ENCODE data around the gene FSTL4. TPM values are rescaled to one million over a fixed set of nuclear protein-coding genes. Genes with fewer than 3 reads are reported as not detected.

FSTL4 gene
- total and polyA plus RNA-seq, 2 donors (not counting 1 experiment from before 2014, with no cell fraction given) = 0.31 to 6.7 TPM

- H3K27me3 Mint-ChIP-seq = no peaks in the 10 kb centered on the region
- Histone ChIP-seq H3K4me3 (ENCODE audit: control extremely low read depth in 1 of 5, extremely low read depth in 1 of 5, insufficient read depth in 1 of 5, low read depth in 2 of 5, low read length in 4 of 5) (no peak overlapping the region), H3K79me2 (ENCODE audit: control insufficient read depth, insufficient read depth, low read length) (no peaks in the 10 kb centered on the region), H3K9me3 (ENCODE audit: control extremely low read depth in 1 of 3, control insufficient read depth in 2 of 3, insufficient read depth in 1 of 3, low read length in 2 of 3) (no peaks in the 10 kb centered on the region), H4K20me1 (ENCODE audit: control insufficient read depth, insufficient read depth, low read length, poor library complexity, severe bottlenecking) (no peaks in the 10 kb centered on the region), H3K4me2 (replicated peaks; ENCODE audit: low read depth, low read length, poor library complexity, severe bottlenecking) (no peak overlapping the region), H3K27me3 (replicated peaks in 1 of 4; ENCODE audit: control extremely low read depth in 1 of 4, control insufficient read depth in 3 of 4, insufficient read depth in 4 of 4, low read length in 3 of 4) (no peaks in the 10 kb centered on the region), H2AFZ (ENCODE audit: insufficient read depth, low read depth, low read length, poor library complexity, severe bottlenecking) (no peak overlapping the region), H3K27ac (ENCODE audit: low read length in 2 of 2) (no peak overlapping the region), H3K9ac (ENCODE audit: low read length) (no peak overlapping the region), H3K4me1 (ENCODE audit: control insufficient read depth in 2 of 2, insufficient read depth in 2 of 2, low read length in 2 of 2) (peaks cover 24 to 28% of the 10 kb centered on the region in 2 donors), H3K36me3 (replicated peaks in 1 of 2; ENCODE audit: control extremely low read depth in 1 of 2, control insufficient read depth in 1 of 2, extremely low read depth in 1 of 2, insufficient read depth in 2 of 2, low read length in 1 of 2) (no peaks in the 10 kb centered on the region)
- no peak overlapping the region for H3K4me3 Mint-ChIP-seq
- WGBS (ENCODE audit: insufficient coverage) = 70% methylated on average over 9 of the region's 9 CpGs
- H3K9me3 Mint-ChIP-seq (ENCODE audit: insufficient read depth) = no peaks in the 10 kb centered on the region
- ChIA-PET CTCF (interaction anchor here (1.3 kb wide), 1 partner anchor 22 kb away, joined by 8 read pairs; no protein-coding TSS in a partner anchor), POLR2A (no interaction called here)
- peaks cover 28% of the 10 kb centered on the region for H3K4me1 Mint-ChIP-seq
- DNase-seq (no peak), ATAC-seq (ENCODE audit: low read depth) (no peak)
- TF ChIP-seq, protein P1, sequence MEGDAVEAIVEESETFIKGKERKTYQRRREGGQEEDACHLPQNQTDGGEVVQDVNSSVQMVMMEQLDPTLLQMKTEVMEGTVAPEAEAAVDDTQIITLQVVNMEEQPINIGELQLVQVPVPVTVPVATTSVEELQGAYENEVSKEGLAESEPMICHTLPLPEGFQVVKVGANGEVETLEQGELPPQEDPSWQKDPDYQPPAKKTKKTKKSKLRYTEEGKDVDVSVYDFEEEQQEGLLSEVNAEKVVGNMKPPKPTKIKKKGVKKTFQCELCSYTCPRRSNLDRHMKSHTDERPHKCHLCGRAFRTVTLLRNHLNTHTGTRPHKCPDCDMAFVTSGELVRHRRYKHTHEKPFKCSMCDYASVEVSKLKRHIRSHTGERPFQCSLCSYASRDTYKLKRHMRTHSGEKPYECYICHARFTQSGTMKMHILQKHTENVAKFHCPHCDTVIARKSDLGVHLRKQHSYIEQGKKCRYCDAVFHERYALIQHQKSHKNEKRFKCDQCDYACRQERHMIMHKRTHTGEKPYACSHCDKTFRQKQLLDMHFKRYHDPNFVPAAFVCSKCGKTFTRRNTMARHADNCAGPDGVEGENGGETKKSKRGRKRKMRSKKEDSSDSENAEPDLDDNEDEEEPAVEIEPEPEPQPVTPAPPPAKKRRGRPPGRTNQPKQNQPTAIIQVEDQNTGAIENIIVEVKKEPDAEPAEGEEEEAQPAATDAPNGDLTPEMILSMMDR (IDR thresholded peaks at IDR 0.05) = no peak
- no peak for TF ChIP-seq EZH2 (IDR thresholded peaks at IDR 0.05; ENCODE audit: borderline replicate concordance, insufficient read depth, low read depth, low read length, poor library complexity, severe bottlenecking)
- no peak overlapping the region for H3K27ac Mint-ChIP-seq
- intact Hi-C loops (cut with micrococcal nuclease) = no loop called here
Observed at GRCh38 chr5:133401731-133402347, 210.5 kb downstream of the FSTL4 start.

DNA sequence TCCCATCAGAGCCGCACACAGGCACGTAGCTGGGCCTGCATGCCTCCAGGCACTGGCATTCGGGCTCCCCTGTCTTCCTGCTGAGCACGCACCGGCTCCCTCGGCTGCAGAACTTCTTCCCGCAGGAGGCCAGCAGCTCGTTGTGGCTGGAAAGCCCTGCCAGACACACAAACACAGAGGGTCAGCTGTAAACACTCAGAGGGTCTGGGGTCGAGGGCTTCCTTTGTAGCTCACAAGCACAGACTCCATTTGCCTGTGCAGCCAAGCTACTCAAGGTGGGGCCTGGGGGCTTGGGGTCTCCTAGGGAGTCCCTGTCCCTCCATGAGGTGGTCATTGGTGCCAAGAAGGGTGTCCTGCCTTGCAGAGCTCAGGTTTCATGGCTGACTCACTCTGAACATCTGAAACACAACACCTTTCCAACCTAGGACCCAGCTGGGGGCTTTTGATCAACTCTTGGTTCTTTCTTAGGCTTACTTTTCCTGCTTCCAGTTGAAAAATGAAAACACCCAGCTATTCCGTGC is 211.4 kb downstream of the FSTL4 start:
- Mint-ChIP-seq H3K9me3 (ENCODE audit: insufficient read depth) (no peaks in the 10 kb centered on the region), H3K27me3 (no peaks in the 10 kb centered on the region), H3K27ac (no peak overlapping the region), H3K4me1 (peaks cover 37% of the 10 kb centered on the region), H3K4me3 (no peak overlapping the region)
- no peaks in the 10 kb centered on the region for H3K79me2 ChIP-seq (ENCODE audit: control insufficient read depth, insufficient read depth, low read length)
- WGBS (ENCODE audit: insufficient coverage) = 93% methylated on average over 10 of the region's 10 CpGs
- intact Hi-C loops (cut with micrococcal nuclease) = no loop called here
- H2AFZ ChIP-seq (ENCODE audit: insufficient read depth, low read depth, low read length, poor library complexity, severe bottlenecking) = no peak overlapping the region
- POLR2A ChIA-PET = no interaction called here
- no peak overlapping the region for H3K4me2 ChIP-seq (replicated peaks; ENCODE audit: low read depth, low read length, poor library complexity, severe bottlenecking)
- H3K36me3 ChIP-seq (replicated peaks in 1 of 2; ENCODE audit: control extremely low read depth in 1 of 2, control insufficient read depth in 1 of 2, extremely low read depth in 1 of 2, insufficient read depth in 2 of 2, low read length in 1 of 2) = no peaks in the 10 kb centered on the region
- peaks cover 34 to 37% of the 10 kb centered on the region in 2 donors for H3K4me1 ChIP-seq (ENCODE audit: control insufficient read depth in 2 of 2, insufficient read depth in 2 of 2, low read length in 2 of 2)
- DNase-seq (no peak), ATAC-seq (ENCODE audit: low read depth) (no peak)
- no peaks in the 10 kb centered on the region for H3K9me3 ChIP-seq (ENCODE audit: control extremely low read depth in 1 of 3, control insufficient read depth in 2 of 3, insufficient read depth in 1 of 3, low read length in 2 of 3)
- H4K20me1 ChIP-seq (ENCODE audit: control insufficient read depth, insufficient read depth, low read length, poor library complexity, severe bottlenecking) = no peaks in the 10 kb centered on the region
- H3K27ac ChIP-seq (ENCODE audit: low read length in 2 of 2) = no peak overlapping the region
- H3K27me3 ChIP-seq (replicated peaks in 1 of 4; ENCODE audit: control extremely low read depth in 1 of 4, control insufficient read depth in 3 of 4, insufficient read depth in 4 of 4, low read length in 3 of 4) = no peaks in the 10 kb centered on the region
- TF ChIP-seq EZH2 (IDR thresholded peaks at IDR 0.05; ENCODE audit: borderline replicate concordance, insufficient read depth, low read depth, low read length, poor library complexity, severe bottlenecking) = no peak
- TF ChIP-seq, protein P1 (IDR thresholded peaks at IDR 0.05) = no peak
- H3K9ac ChIP-seq (ENCODE audit: low read length) = no peak overlapping the region
- CTCF ChIA-PET = interaction anchor here (1.3 kb wide), 1 partner anchor 23 kb away, joined by 8 read pairs; no protein-coding TSS in a partner anchor
- H3K4me3 ChIP-seq (ENCODE audit: control extremely low read depth in 1 of 5, extremely low read depth in 1 of 5, insufficient read depth in 1 of 5, low read depth in 2 of 5, low read length in 4 of 5) = no peak overlapping the region

All from B cell (primary cell).